ENCODE data around the gene NOTCH1. TPM values are rescaled to one million over a fixed set of nuclear protein-coding genes. Genes with fewer than 3 reads are reported as not detected.

NOTCH1 gene
- total RNA-seq, 4 donors from 2014 or later, result 31.1 to 72.1 (median 44.0) TPM

DNA sequence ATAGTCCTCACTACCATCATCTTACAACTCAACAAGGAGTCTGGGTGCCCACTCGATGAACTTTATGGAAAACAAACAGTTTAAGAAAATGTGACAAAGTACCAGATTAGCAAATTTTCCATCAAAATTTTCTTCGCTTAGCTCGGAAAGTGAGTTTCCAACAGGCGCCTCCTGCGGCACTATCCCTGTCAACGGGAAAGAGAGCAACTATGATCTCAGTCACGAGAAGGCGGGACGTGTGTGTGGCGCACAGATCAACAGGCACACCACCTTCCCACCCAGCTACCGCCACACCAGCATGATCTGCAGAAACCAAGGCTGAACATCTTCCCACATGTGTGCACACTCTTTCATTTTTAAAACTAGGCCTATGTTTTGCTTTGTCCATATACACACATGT lies 92.5 kb downstream of the NOTCH1 start:
- no peaks in the 10 kb centered on the region for H3K4me1 ChIP-seq
- WGBS, 2 donors (ENCODE audit: low coverage in 1 of 2), result 88 to 93% methylated on average over 7 to 10 of the region's 11 CpGs
- H3K9me3 ChIP-seq, result no peaks in the 10 kb centered on the region
- H3K27me3 ChIP-seq, result no peaks in the 10 kb centered on the region
- H3K4me3 ChIP-seq, result no peak overlapping the region
- H3K36me3 ChIP-seq, result peaks cover 0 to 98% of the 10 kb centered on the region in 2 donors
- H3K27ac ChIP-seq, result no peak overlapping the region
- no peak for ATAC-seq
- TF ChIP-seq EP300 (IDR thresholded peaks at IDR 0.05), result no peak
- no peak for TF ChIP-seq POLR2A (IDR thresholded peaks at IDR 0.05)

DNA sequence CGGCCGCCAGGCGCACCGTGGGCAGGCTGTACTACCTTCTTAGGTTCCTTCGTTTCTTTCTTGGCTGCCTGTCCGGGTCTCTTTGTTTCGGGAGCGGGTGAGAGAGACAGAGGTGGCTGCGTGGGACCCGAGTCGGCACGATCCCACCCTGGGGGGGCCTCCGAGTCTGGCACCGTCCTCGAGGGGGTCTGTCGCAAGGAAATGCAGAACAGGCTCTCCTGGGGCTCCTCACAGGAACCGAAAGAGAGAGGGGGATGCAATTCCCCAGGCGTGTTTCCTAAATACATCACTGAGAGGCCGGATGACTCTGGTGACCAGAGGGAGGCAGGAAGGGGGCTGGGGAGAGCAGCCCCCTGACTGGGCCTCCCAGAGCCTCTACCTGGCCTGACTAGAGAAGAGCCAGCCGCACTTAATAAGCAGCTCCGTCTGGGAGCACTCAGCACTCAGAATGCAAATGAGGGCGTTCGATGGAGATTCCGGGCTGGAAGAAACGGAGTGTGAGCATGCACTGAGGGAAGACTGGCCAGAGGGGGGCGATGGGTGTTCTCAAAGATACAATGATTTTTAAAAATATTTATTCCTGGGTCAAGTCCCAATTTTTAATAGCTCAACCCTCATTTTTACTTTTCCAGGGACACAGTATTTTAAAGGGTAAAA lies 94.5 kb downstream of the NOTCH1 start:
- 75 to 76% methylated on average over 6 to 15 of the region's 26 CpGs for WGBS, 2 donors (ENCODE audit: low coverage in 1 of 2)

DNA sequence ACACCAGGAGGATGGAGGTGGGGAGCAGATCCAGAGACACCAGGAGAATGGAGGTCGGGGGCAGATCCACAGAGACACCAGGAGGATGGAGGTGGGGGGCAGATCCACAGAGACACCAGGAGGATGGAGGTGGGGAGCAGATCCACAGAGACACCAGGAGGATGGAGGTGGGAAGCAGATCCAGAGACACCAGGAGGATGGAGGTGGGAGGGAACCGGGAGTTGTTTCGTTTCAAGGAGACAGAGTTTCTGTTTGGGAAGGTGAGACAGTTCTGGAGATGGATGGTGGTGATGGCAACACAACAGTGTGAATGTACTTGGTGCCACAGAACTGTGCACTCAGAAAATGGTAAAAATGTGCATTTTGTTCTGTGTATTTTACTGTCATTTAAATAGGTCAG lies 97.2 kb downstream of the NOTCH1 start:
- 76 to 84% methylated on average over 3 of the region's 3 CpGs for WGBS, 2 donors (ENCODE audit: low coverage in 1 of 2)
- TF ChIP-seq POLR2AphosphoS5 (IDR thresholded peaks at IDR 0.05), result no peak
- TF ChIP-seq, protein P1, sequence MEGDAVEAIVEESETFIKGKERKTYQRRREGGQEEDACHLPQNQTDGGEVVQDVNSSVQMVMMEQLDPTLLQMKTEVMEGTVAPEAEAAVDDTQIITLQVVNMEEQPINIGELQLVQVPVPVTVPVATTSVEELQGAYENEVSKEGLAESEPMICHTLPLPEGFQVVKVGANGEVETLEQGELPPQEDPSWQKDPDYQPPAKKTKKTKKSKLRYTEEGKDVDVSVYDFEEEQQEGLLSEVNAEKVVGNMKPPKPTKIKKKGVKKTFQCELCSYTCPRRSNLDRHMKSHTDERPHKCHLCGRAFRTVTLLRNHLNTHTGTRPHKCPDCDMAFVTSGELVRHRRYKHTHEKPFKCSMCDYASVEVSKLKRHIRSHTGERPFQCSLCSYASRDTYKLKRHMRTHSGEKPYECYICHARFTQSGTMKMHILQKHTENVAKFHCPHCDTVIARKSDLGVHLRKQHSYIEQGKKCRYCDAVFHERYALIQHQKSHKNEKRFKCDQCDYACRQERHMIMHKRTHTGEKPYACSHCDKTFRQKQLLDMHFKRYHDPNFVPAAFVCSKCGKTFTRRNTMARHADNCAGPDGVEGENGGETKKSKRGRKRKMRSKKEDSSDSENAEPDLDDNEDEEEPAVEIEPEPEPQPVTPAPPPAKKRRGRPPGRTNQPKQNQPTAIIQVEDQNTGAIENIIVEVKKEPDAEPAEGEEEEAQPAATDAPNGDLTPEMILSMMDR (IDR thresholded peaks at IDR 0.05), result no peak
- TF ChIP-seq POLR2A (IDR thresholded peaks at IDR 0.05), result no peak
- TF ChIP-seq EP300 (IDR thresholded peaks at IDR 0.05), result no peak
- Histone ChIP-seq H3K27ac (no peak overlapping the region), H3K4me3 (no peak overlapping the region), H3K36me3 (peaks cover 0 to 98% of the 10 kb centered on the region in 2 donors), H3K9me3 (no peaks in the 10 kb centered on the region), H3K27me3 (no peaks in the 10 kb centered on the region), H3K4me1 (no peaks in the 10 kb centered on the region)
- no peak for ATAC-seq

More for the DNA sequence above, 94.5 kb downstream of the NOTCH1 start:
- peaks cover 0 to 98% of the 10 kb centered on the region in 2 donors for H3K36me3 ChIP-seq
- H3K4me3 ChIP-seq, result no peak overlapping the region
- TF ChIP-seq POLR2A (IDR thresholded peaks at IDR 0.05) (no peak), POLR2AphosphoS5 (IDR thresholded peaks at IDR 0.05) (no peak)
- TF ChIP-seq, protein P1 (IDR thresholded peaks at IDR 0.05), result no peak
- no peak for ATAC-seq
- no peak overlapping the region for H3K27ac ChIP-seq
- no peaks in the 10 kb centered on the region for H3K9me3 ChIP-seq
- no peaks in the 10 kb centered on the region for H3K4me1 ChIP-seq
- no peaks in the 10 kb centered on the region for H3K27me3 ChIP-seq

DNA sequence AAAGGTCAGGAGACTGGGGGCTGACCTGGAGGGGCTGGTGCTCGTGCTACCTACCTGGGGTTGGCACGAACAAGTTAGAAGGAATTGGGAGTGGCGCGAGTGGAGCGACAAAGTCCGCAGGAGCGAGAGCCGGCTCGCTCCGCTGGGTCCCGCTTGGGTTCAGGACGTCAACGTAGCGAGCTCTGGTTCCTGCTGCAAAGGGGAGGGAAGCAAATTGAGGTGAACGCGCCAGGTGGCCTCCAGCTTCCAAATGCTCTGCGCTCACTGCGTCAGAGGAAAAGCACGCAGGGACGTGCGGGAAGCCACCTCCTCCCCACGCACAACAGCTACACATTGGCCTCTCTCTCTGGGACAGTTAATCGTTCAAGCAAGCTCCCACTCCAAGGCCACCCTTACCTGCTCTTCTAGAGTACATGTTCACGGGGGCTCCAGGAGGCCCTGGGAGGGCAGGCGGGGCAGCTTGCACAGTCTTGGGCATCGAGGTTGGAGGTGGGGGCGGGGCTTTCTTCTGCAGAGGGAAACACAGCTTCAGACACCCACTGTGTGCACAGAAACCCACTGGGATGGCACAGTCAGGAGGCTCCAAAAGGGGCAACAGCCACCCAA lies 98.6 kb downstream of the NOTCH1 start:
- no peak overlapping the region for H3K4me3 ChIP-seq
- no peak overlapping the region for H3K27ac ChIP-seq
- no peak for ATAC-seq
- no peaks in the 10 kb centered on the region for H3K9me3 ChIP-seq
- no peaks in the 10 kb centered on the region for H3K27me3 ChIP-seq
- 93% methylated on average over 8 of the region's 27 CpGs; no CpG with 5 or more reads in 1 of the 2 donors for WGBS, 2 donors (ENCODE audit: low coverage in 1 of 2)
- peaks cover 0 to 99% of the 10 kb centered on the region in 2 donors for H3K36me3 ChIP-seq
- TF ChIP-seq EP300 (IDR thresholded peaks at IDR 0.05) (no peak), POLR2A (IDR thresholded peaks at IDR 0.05) (no peak), POLR2AphosphoS5 (IDR thresholded peaks at IDR 0.05) (no peak)
- TF ChIP-seq, protein P1 (IDR thresholded peaks at IDR 0.05), result no peak
- no peaks in the 10 kb centered on the region for H3K4me1 ChIP-seq

DNA sequence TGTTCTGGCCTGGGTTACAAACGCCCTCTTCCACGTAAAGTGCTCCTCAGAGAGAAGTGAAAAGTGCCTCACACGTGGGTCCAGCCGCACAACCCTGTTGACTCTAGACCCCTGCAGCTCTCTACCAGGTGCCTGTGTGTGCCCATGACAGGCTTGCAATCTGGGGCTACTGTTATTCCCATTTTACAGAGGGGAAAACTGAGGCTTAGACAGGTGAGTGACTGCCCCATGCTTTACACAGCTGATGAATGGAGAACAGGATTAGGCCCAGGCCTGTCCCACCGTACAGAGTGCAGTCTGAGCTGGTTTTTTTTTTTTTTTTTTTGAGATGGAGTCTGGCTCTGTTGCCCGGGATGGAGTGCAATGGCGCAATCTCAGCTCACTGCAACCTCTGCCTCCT lies 100.0 kb downstream of the NOTCH1 start:
- 88% methylated on average over 7 of the region's 7 CpGs; no CpG with 5 or more reads in 1 of the 2 donors for WGBS, 2 donors (ENCODE audit: low coverage in 1 of 2)
- H3K4me3 ChIP-seq, result no peak overlapping the region
- no peak overlapping the region for H3K27ac ChIP-seq
- TF ChIP-seq EP300 (IDR thresholded peaks at IDR 0.05) (no peak), POLR2A (IDR thresholded peaks at IDR 0.05) (no peak), POLR2AphosphoS5 (IDR thresholded peaks at IDR 0.05) (no peak)
- H3K9me3 ChIP-seq, result no peaks in the 10 kb centered on the region
- peaks cover 0 to 100% of the 10 kb centered on the region in 2 donors for H3K36me3 ChIP-seq
- ATAC-seq, result no peak
- H3K27me3 ChIP-seq, result no peaks in the 10 kb centered on the region
- H3K4me1 ChIP-seq, result no peaks in the 10 kb centered on the region

Small RNA genes within 50 kb of the gene (small RNA-seq; reads per million reads assigned to genes)
- 0 reads per million in 4 donors for gene MIR4673
- gene MIR4674, result 0 reads per million in 4 donors

Other genes starting within 250 kb of the NOTCH1 start
- gene CCDC187, start 242.0 kb downstream of the NOTCH1 start, total RNA-seq, result not detected
- gene GPSM1, start 218.5 kb downstream of the NOTCH1 start, total RNA-seq, result 10 to 100 TPM in 3 of 4 donors, 1 to 10 TPM in 1; 10.0 to 14.9 (median 13.0) TPM
- 10 to 100 TPM in 3 of 4 donors, 1 to 10 TPM in 1; 8.4 to 23.7 (median 15.7) TPM for gene DNLZ, start 182.3 kb downstream of the NOTCH1 start, total RNA-seq
- gene CARD9, start 172.4 kb downstream of the NOTCH1 start, total RNA-seq, result 1 to 10 TPM; 1.3 to 2.3 (median 1.8) TPM
- gene SNAPC4, start 145.9 kb downstream of the NOTCH1 start, total RNA-seq, result 1 to 10 TPM; 3.5 to 8.4 (median 5.5) TPM
- 10 to 100 TPM; 26.3 to 55.1 (median 44.0) TPM for gene ENTR1, start 135.4 kb downstream of the NOTCH1 start, total RNA-seq
- 10 to 100 TPM; 36.4 to 59.3 (median 39.8) TPM for gene PMPCA, start 135.4 kb downstream of the NOTCH1 start, total RNA-seq
- gene INPP5E, start 106.2 kb downstream of the NOTCH1 start, total RNA-seq, result 10 to 100 TPM in 2 of 4 donors, 1 to 10 TPM in 2; 7.2 to 13.1 (median 10.0) TPM
- gene SEC16A, start 63.0 kb downstream of the NOTCH1 start, total RNA-seq, result 10 to 100 TPM; 35.5 to 71.0 (median 50.5) TPM
- gene EGFL7, start 116.9 kb upstream of the NOTCH1 start, total RNA-seq, result 10 to 100 TPM; 38.8 to 81.0 (median 56.4) TPM
- gene AGPAT2, start 141.4 kb upstream of the NOTCH1 start, total RNA-seq, result 10 to 100 TPM; 28.8 to 43.6 (median 38.4) TPM
- gene DIPK1B, start 166.5 kb upstream of the NOTCH1 start, total RNA-seq, result 10 to 100 TPM in 2 of 4 donors, 1 to 10 TPM in 2; 7.8 to 24.4 (median 11.2) TPM
- gene LCN10, start 196.9 kb upstream of the NOTCH1 start, total RNA-seq, result 10 to 100 TPM in 2 of 4 donors, 1 to 10 TPM in 2; 3.9 to 16.5 (median 9.9) TPM
- gene LCN6, start 202.5 kb upstream of the NOTCH1 start, total RNA-seq, result 10 to 100 TPM; 16.2 to 31.4 (median 22.7) TPM
- not detected for gene LCN8, start 212.2 kb upstream of the NOTCH1 start, total RNA-seq
- not detected for gene LCN15, start 218.5 kb upstream of the NOTCH1 start, total RNA-seq
- 10 to 100 TPM; 33.0 to 51.5 (median 40.4) TPM for gene TMEM141, start 245.3 kb upstream of the NOTCH1 start, total RNA-seq

All from gastroesophageal sphincter (tissue), 4 donors.